LHCN-M2 (cell line): ENCODE results near the gene FKBP15. TPM values are rescaled to one million over a fixed set of nuclear protein-coding genes. Genes with fewer than 3 reads are reported as not detected.
"Not testable (repeated sequence)": the region's sequence is repeated elsewhere in the genome, so short reads cannot be mapped to it uniquely, and the experiment has no call there.

Experiments
- DNase-seq: peaks from one replicate; pipeline ENCODE4 v3.0.0-alpha.2; 2012; ENCODE audit warnings: low read depth
- polyA plus RNA-seq: library from polyadenylated mRNA; unstranded; fragments of >200 nt; gene quantifications from one replicate; pipeline ENCODE4 v1.2.1, GENCODE V29; 2012; ENCODE audit warnings: missing spikeins
- total RNA-seq: library from RNA; depleted of rRNA; stranded (reverse); fragments of >200 nt; gene quantifications from 2 replicates; pipeline ENCODE4 v1.2.3, GENCODE V29; 2014; rRNA removed

The FKBP15 gene
- 24.9 and 28.5 TPM in 2 replicates for total RNA-seq
- polyA plus RNA-seq = 18.9 TPM

- peak; percentile 98 for DNase-seq
Measured at GRCh38 chr9:113221003-113221799, at the start of gene FKBP15, which contains the start of gene SLC31A1. Gene FKBP15, minus strand, starts transcription at chr9:113221277. Its CDS starts 34 bp downstream, at chr9:113221243. Gene SLC31A1, plus strand, starts transcription at chr9:113221544. Its CDS starts 34,605 bp downstream, at chr9:113256149.

- DNase-seq = no peak
Measured at GRCh38 chr9:113269871-113270270, 48.8 kb upstream of the FKBP15 start.

- DNase-seq = no peak
Measured at GRCh38 chr9:113269355-113269754, 48.3 kb upstream of the FKBP15 start.

- no peak for DNase-seq
Measured at GRCh38 chr9:113267911-113268566, 47.0 kb upstream of the FKBP15 start.

GRCh38 chr9:113266174-113266573 lies 45.1 kb upstream of the FKBP15 start:
- DNase-seq = peak; percentile 47

GRCh38 chr9:113261917-113262671 lies 41.0 kb upstream of the FKBP15 start:
- no peak for DNase-seq

GRCh38 chr9:113258282-113258681 lies 37.2 kb upstream of the FKBP15 start:
- no peak for DNase-seq

- no peak for DNase-seq
Measured at GRCh38 chr9:113257863-113258262, 36.8 kb upstream of the FKBP15 start.

- DNase-seq = no peak
Measured at GRCh38 chr9:113255438-113255837, 34.4 kb upstream of the FKBP15 start.

GRCh38 chr9:113254991-113255390 lies 33.9 kb upstream of the FKBP15 start:
- no peak for DNase-seq

- no peak for DNase-seq
Measured at GRCh38 chr9:113250807-113251206, 29.7 kb upstream of the FKBP15 start.

GRCh38 chr9:113249661-113250060 lies 28.6 kb upstream of the FKBP15 start:
- DNase-seq = not testable (repeated sequence)

GRCh38 chr9:113247640-113248039 lies 26.6 kb upstream of the FKBP15 start:
- DNase-seq = no peak

GRCh38 chr9:113246928-113247327 lies 25.9 kb upstream of the FKBP15 start:
- no peak for DNase-seq

- DNase-seq = no peak
Measured at GRCh38 chr9:113245894-113246293, 24.8 kb upstream of the FKBP15 start.

- no peak for DNase-seq
Measured at GRCh38 chr9:113244556-113244955, 23.5 kb upstream of the FKBP15 start.

- no peak for DNase-seq
Measured at GRCh38 chr9:113241161-113241560, 20.1 kb upstream of the FKBP15 start.

GRCh38 chr9:113238859-113239232 lies 17.8 kb upstream of the FKBP15 start:
- DNase-seq = no peak

- DNase-seq = no peak
Measured at GRCh38 chr9:113238202-113238858, 17.3 kb upstream of the FKBP15 start.

- no peak for DNase-seq
Measured at GRCh38 chr9:113237026-113237425, 15.9 kb upstream of the FKBP15 start.

GRCh38 chr9:113235701-113236255 lies 14.7 kb upstream of the FKBP15 start:
- not testable (repeated sequence) for DNase-seq
